Left lung (tissue), 10 donors: ENCODE data around the gene KRTAP21-1. TPM values are rescaled to one million over a fixed set of nuclear protein-coding genes. Genes with fewer than 3 reads are reported as not detected.

Source experiments
- ATAC-seq: fragments of 200-7000 bp; cut with Tn5 transposase; one replicate; pipeline ENCODE4 v1.9.1; 2020; ENCODE audit warnings: moderate library complexity
- DNase-seq, 4 donors: peaks; one replicate each; pipeline ENCODE4 v3.0.0-alpha.2; 2013 to 2020
- H3K27ac ChIP-seq, 2 donors: fragments of 200-600 bp; sonication (generic) in 1 of 2; one replicate each; pipeline versions ENCODE4 v1.5.0 to v1.8.0; 2020 to 2021
- H3K27me3 ChIP-seq, 2 donors: fragments of 200-600 bp; sonication (generic) in 1 of 2; one replicate each; pipeline versions ENCODE4 v1.5.0 to v1.8.0; 2020 to 2021
- H3K36me3 ChIP-seq, 2 donors: fragments of 200-600 bp; sonication (generic) in 1 of 2; one replicate each; pipeline versions ENCODE4 v1.5.0 to v1.8.0; 2020 to 2021
- H3K4me1 ChIP-seq, 2 donors: fragments of 200-600 bp; one replicate each; pipeline ENCODE4 v1.8.0; 2021
- H3K4me3 ChIP-seq, 2 donors: fragments of 200-600 bp; sonication (generic) in 1 of 2; one replicate each; pipeline versions ENCODE4 v1.5.0 to v1.8.0; 2020 to 2021; ENCODE audit warnings: mild to moderate bottlenecking in 1 of 2
- H3K9me3 ChIP-seq, 2 donors: fragments of 200-600 bp; sonication (generic) in 1 of 2; one replicate each; pipeline versions ENCODE4 v1.5.0 to v1.8.0; 2020 to 2021
- intact Hi-C, 2 donors: fragments of 100-400 bp; cut with DNase I; formaldehyde crosslinking; loops; one replicate each; pipeline versions ENCODE4 v1.11.2 to v1.14.2; 2022
- polyA plus RNA-seq, 6 donors: library from polyadenylated mRNA; unstranded; fragments of 120-200 nt; gene quantifications; one replicate each; pipeline ENCODE4 v1.2.1, GENCODE V29; 2013; ENCODE audit not compliant: insufficient read length in 6 of 6
- total RNA-seq, 2 donors: library from RNA; stranded (reverse); fragmentation: NEBNext Ultra II Directional; extraction: Animal tissue kit (Norgen Biotek cat#: 25700); gene quantifications; one replicate each; pipeline ENCODE4 v1.2.1, GENCODE V29; 2021
- TF ChIP-seq, protein P1 (sequence below), 2 donors: fragments of 200-600 bp; sonication (generic) in 1 of 2; IDR thresholded peaks; one replicate each; pipeline versions ENCODE4 v1.5.0 to v1.8.0; 2021; ENCODE audit warnings: antibody characterized with exemption in 2 of 2
- donor health status: DM: no; HTN: yes; CAD: no.
- donor health status: DM: no; HTN: no; CAD: no.

Gene KRTAP21-1
- total and polyA plus RNA-seq, 8 donors = not detected

DNA sequence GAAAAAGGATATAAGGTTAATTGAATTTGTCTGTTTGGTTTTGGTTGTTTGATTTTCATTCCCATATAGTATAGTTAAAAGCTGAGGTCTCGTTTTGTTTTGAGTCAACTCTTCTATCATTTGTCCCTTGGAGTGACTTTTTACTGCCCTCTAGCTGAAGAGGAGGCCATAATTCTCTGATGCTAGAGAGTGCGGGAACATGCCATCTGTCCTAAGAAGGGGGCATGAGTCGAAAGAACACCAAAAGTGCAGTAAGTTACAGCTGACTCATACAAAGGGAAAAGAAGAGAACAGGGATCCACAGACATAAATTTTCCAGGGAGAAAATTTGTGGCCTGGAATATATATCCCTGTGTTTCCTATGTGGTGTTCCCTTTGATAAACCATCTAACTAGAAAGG is 40.8 kb downstream of the KRTAP21-1 start:
- ATAC-seq = no peak
- H3K9me3 ChIP-seq = peaks cover 0 to 12% of the 10 kb centered on the region in 2 donors
- no peak for DNase-seq
- H3K27ac ChIP-seq = no peak overlapping the region
- TF ChIP-seq, protein P1, sequence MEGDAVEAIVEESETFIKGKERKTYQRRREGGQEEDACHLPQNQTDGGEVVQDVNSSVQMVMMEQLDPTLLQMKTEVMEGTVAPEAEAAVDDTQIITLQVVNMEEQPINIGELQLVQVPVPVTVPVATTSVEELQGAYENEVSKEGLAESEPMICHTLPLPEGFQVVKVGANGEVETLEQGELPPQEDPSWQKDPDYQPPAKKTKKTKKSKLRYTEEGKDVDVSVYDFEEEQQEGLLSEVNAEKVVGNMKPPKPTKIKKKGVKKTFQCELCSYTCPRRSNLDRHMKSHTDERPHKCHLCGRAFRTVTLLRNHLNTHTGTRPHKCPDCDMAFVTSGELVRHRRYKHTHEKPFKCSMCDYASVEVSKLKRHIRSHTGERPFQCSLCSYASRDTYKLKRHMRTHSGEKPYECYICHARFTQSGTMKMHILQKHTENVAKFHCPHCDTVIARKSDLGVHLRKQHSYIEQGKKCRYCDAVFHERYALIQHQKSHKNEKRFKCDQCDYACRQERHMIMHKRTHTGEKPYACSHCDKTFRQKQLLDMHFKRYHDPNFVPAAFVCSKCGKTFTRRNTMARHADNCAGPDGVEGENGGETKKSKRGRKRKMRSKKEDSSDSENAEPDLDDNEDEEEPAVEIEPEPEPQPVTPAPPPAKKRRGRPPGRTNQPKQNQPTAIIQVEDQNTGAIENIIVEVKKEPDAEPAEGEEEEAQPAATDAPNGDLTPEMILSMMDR (IDR thresholded peaks at IDR 0.05) = no peak
- H3K4me1 ChIP-seq = no peaks in the 10 kb centered on the region
- H3K4me3 ChIP-seq = no peak overlapping the region
- no peaks in the 10 kb centered on the region for H3K36me3 ChIP-seq
- intact Hi-C loops = no loop called here
- H3K27me3 ChIP-seq = no peaks in the 10 kb centered on the region

DNA sequence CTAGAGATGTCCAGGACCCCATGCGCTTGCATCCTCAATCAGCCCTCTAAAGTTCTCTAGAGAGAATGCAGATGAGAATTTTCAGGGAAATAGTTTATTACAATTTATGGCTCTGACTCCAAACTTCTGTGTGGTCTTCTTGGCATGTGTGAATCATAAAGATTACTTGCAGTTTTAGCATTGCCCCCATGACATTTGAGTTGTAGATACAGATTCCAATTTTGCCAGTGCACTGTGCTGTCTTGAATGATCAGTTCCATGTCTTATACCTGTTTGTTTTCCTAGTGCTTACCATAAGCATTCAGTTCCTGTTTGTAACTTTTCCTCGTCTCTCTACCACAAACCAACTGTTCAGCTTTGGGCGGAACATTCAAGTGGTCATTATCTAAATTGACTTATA is 41.5 kb downstream of the KRTAP21-1 start:
- Histone ChIP-seq H3K36me3 (no peaks in the 10 kb centered on the region), H3K4me3 (no peak overlapping the region), H3K27me3 (no peaks in the 10 kb centered on the region), H3K4me1 (no peaks in the 10 kb centered on the region), H3K9me3 (peaks cover 0 to 12% of the 10 kb centered on the region in 2 donors), H3K27ac (no peak overlapping the region)
- ATAC-seq (no peak), DNase-seq (no peak)
- TF ChIP-seq, protein P1 (IDR thresholded peaks at IDR 0.05) = no peak
- intact Hi-C loops = no loop called here

DNA sequence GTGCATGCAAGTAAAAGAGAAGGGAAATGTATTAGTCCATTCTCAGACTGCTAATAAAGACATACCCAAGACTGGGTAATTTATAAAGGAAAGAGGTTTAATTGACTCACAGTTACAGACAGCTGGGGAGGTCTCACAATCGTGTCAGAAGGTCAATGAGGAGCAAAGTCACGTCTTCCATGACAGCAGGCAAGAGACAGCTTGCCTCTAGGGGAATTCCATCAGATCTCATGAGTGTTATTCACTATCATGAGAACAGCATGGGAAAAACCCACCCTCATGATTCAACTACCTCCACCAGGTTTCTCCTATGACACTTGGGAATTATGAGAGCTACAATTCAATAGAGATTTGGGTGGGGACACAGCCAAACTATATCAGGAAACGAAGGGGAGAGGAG is 44.7 kb downstream of the KRTAP21-1 start:
- Histone ChIP-seq H3K27ac (no peak overlapping the region), H3K27me3 (no peaks in the 10 kb centered on the region), H3K4me1 (no peaks in the 10 kb centered on the region), H3K36me3 (no peaks in the 10 kb centered on the region), H3K4me3 (no peak overlapping the region), H3K9me3 (peaks cover 0 to 12% of the 10 kb centered on the region in 2 donors)
- DNase-seq (no peak), ATAC-seq (no peak)
- TF ChIP-seq, protein P1 (IDR thresholded peaks at IDR 0.05) = no peak
- intact Hi-C loops = no loop called here

DNA sequence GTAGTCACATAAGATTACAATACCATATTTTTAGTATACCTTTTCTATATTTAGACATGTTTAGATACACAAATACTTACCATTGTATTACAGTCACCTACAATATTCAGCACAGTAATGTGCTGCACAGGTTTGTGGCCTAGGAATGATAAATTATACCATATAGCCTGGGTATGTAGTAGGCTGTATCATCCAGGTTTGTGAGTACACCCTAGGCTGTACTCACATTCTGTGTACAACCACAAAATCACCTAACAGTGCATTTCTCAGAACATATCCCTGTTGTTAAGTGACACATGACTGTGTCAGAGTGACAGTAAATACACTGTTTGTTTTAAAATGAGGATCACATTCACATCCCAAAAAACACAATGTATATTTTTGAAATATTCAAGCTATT is 47.8 kb downstream of the KRTAP21-1 start:
- Histone ChIP-seq H3K27ac (no peak overlapping the region), H3K36me3 (no peaks in the 10 kb centered on the region), H3K9me3 (peaks cover 0 to 5% of the 10 kb centered on the region in 2 donors), H3K4me3 (no peak overlapping the region), H3K4me1 (no peaks in the 10 kb centered on the region), H3K27me3 (no peaks in the 10 kb centered on the region)
- DNase-seq (no peak), ATAC-seq (no peak)
- intact Hi-C loops = no loop called here
- TF ChIP-seq, protein P1 (IDR thresholded peaks at IDR 0.05) = no peak

Other genes starting within 250 kb of the KRTAP21-1 start
- gene KRTAP19-6, start 213.6 kb downstream of the KRTAP21-1 start, total RNA-seq = not detected
- not detected for gene KRTAP19-6, start 213.6 kb downstream of the KRTAP21-1 start, polyA plus RNA-seq
- not detected for gene KRTAP19-7, start 194.1 kb downstream of the KRTAP21-1 start, total RNA-seq
- gene KRTAP19-7, start 194.1 kb downstream of the KRTAP21-1 start, polyA plus RNA-seq = not detected
- not detected for gene KRTAP22-2, start 165.0 kb downstream of the KRTAP21-1 start, total RNA-seq
- gene KRTAP22-2, start 165.0 kb downstream of the KRTAP21-1 start, polyA plus RNA-seq = not detected
- not detected for gene KRTAP6-3, start 163.0 kb downstream of the KRTAP21-1 start, total RNA-seq
- not detected for gene KRTAP6-3, start 163.0 kb downstream of the KRTAP21-1 start, polyA plus RNA-seq
- gene KRTAP6-2, start 156.5 kb downstream of the KRTAP21-1 start, total RNA-seq = not detected
- gene KRTAP6-2, start 156.5 kb downstream of the KRTAP21-1 start, polyA plus RNA-seq = not detected
- not detected for gene KRTAP22-1, start 154.3 kb downstream of the KRTAP21-1 start, total RNA-seq
- not detected for gene KRTAP22-1, start 154.3 kb downstream of the KRTAP21-1 start, polyA plus RNA-seq
- not detected for gene KRTAP6-1, start 141.5 kb downstream of the KRTAP21-1 start, total RNA-seq
- gene KRTAP6-1, start 141.5 kb downstream of the KRTAP21-1 start, polyA plus RNA-seq = not detected
- not detected for gene KRTAP20-1, start 139.0 kb downstream of the KRTAP21-1 start, total RNA-seq
- gene KRTAP20-1, start 139.0 kb downstream of the KRTAP21-1 start, polyA plus RNA-seq = not detected
- gene KRTAP20-4, start 134.8 kb downstream of the KRTAP21-1 start, total RNA-seq = not detected
- not detected for gene KRTAP20-4, start 134.8 kb downstream of the KRTAP21-1 start, polyA plus RNA-seq
- not detected for gene KRTAP20-2, start 120.2 kb downstream of the KRTAP21-1 start, total RNA-seq
- gene KRTAP20-2, start 120.2 kb downstream of the KRTAP21-1 start, polyA plus RNA-seq = not detected
- not detected for gene KRTAP20-3, start 112.6 kb downstream of the KRTAP21-1 start, total RNA-seq
- gene KRTAP20-3, start 112.6 kb downstream of the KRTAP21-1 start, polyA plus RNA-seq = not detected
- gene KRTAP21-3, start 36.7 kb downstream of the KRTAP21-1 start, total RNA-seq = not detected
- gene KRTAP21-3, start 36.7 kb downstream of the KRTAP21-1 start, polyA plus RNA-seq = not detected
- not detected for gene KRTAP21-2, start 8.2 kb downstream of the KRTAP21-1 start, total RNA-seq
- gene KRTAP21-2, start 8.2 kb downstream of the KRTAP21-1 start, polyA plus RNA-seq = not detected
- gene KRTAP8-1, start 57.8 kb upstream of the KRTAP21-1 start, total RNA-seq = not detected
- gene KRTAP8-1, start 57.8 kb upstream of the KRTAP21-1 start, polyA plus RNA-seq = not detected
- gene KRTAP7-1, start 74.3 kb upstream of the KRTAP21-1 start, total RNA-seq = not detected
- gene KRTAP7-1, start 74.3 kb upstream of the KRTAP21-1 start, polyA plus RNA-seq = not detected
- not detected for gene KRTAP11-1, start 126.2 kb upstream of the KRTAP21-1 start, total RNA-seq
- not detected for gene KRTAP11-1, start 126.2 kb upstream of the KRTAP21-1 start, polyA plus RNA-seq